Activated T-cell treated with anti-CD3 and anti-CD28 coated beads for 48 hours (primary cell): ENCODE data around the gene KRTAP5-7.
A peak's percentile ranks its signal among the peaks of the same experiment; 100 is the strongest.
"Not testable (repeated sequence)": the region's sequence is repeated elsewhere in the genome, so short reads cannot be mapped to it uniquely, and the experiment has no call there.

Experiments used
- DNase-seq: peaks from one replicate; pipeline ENCODE4 v3.0.0-alpha.2; 2020; ENCODE audit warnings: low read depth

Gene KRTAP5-7, protein sequence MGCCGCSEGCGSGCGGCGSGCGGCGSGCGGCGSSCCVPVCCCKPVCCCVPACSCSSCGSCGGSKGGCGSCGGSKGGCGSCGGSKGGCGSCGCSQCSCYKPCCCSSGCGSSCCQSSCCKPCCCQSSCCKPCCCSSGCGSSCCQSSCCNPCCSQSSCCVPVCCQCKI

DNA sequence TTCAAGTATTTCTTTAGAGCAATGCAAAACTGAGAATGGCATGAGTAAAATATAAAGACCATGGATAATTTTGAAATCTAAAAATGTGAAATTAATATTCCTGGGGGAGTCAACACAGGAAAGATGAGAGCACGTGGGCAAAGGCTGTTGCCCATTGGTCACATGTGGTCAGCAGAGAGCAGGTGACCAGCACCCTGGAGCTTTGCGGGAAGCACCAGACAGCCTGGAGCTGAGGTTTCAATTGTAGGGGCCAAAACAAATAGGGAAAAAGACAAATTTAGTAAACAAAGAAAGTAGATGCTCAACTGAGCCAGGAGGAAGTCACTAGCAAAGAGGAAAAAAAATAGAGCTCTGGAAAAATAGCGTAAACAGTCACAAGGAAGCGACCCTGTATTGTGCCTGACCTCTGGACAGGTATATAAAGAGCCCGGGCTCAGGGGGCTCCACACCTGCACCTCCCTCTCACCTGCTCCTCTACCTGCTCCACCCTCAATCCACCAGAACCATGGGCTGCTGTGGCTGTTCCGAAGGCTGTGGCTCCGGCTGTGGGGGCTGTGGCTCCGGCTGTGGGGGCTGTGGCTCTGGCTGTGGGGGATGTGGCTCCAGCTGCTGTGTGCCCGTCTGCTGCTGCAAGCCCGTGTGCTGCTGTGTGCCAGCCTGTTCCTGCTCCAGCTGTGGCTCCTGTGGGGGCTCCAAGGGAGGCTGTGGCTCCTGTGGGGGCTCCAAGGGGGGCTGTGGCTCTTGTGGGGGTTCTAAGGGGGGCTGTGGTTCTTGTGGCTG, at the start of gene KRTAP5-7:
KRTAP5-7 (plus strand) TSS at position 472 of the 780 bp plus-strand sequence; CDS start at position 506, 34 bp downstream.
- not testable (repeated sequence) for DNase-seq

DNA sequence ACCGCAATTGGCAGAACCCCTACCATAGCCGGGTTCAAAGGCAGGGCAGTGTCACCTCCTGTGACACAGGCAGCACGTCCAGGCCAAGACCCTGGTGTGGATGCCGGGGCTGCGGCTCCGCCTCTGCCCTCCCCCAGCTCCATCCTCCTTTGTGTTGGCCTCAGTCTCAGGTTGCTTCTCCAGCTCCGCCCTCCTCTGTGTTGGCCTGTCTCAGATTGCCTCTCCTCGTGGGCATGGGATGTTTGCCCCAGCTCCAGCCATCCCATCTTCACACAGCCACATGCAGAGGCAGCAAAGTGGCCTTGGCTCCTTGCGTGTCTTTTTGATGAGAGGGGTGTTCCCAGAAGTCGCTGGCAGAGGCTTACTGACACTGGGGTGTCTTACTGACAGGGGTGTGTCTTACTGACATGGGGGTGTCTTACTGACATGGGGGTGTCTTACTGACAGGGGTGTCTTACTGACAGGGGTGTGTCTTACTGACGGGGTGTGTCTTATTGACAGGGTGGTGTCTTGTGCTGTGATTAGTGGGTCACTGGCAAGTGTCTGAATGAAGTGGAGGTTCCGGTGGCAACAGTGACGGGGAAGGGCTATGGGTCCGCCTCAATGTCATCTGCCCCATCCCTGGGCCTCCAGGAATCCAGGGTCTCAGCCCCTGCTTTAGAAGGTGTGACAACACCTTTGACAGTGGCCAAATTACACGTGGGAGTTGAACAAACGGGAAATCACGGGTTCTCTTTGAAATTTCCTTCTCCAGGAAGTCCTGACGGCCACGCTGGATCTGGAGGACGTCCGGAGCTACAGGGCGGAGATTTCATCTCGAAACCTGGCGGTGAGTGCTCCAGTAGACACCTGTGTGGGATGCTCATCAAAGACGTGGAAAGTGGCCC, 49.2 kb upstream of the KRTAP5-7 start:
- no peak for DNase-seq

DNA sequence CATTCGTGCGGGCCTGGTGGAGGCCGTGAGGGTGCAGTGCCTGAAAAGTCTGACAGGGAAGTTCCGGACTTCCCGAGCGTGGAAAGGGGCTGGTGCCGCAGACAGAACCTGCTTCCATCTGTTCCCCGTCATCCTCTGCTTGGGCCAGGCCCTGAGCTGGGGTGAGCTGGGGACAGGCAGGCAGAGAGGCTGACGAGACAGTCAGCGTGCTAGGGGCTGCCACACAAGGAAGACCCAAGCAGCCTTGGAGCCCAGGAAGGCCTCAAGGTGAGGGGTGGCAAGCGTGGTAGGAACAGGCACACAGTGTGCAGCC, 48.6 kb upstream of the KRTAP5-7 start:
- no peak for DNase-seq

DNA sequence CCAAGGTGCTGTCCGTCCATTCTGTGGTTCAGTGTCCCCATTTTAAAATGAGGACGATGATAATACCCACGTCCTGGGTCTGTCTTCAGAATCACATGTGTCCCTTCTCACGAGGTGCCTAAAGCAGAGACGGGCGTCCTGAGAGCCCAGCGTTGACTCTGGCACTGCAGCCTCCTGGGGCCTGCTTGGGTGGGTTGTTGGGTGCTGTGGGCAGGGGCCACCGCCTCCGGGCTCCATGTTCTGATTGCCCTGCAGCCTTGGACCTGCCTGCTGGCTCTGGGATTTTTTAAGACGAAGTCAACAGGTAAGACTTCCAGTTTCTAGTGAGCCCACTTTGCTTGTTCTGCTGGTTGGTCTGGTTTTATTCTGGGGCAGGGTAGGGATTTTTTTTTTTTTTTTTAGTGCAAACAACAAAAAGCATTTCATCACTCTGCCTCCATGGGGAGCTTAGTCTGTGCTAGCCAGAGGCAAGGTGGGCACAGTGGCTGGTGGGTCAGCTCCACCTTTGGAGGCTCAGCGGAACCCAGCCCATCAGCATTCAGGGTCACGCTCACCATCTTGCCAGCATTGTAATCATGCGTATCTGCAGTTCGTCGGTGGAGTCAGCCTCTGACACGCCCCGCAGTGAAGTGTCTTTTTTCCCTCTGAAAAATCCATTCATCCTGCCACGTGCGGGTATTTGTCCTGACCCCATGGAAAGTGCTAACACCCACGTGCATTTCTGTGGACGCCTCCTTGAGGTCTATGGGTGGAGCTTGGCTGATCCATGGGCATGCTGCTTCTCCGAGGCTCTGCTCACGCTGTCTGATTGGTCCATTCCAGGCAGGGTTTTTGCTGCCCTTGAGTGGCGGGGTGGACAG, 45.7 kb upstream of the KRTAP5-7 start:
- no peak for DNase-seq

GRCh38 chr11:71482216-71482615, 44.9 kb upstream of the KRTAP5-7 start:
- DNase-seq: no peak

GRCh38 chr11:71482746-71483364, 44.2 kb upstream of the KRTAP5-7 start:
- no peak for DNase-seq

GRCh38 chr11:71483692-71484091, 43.4 kb upstream of the KRTAP5-7 start:
- no peak for DNase-seq

DNA sequence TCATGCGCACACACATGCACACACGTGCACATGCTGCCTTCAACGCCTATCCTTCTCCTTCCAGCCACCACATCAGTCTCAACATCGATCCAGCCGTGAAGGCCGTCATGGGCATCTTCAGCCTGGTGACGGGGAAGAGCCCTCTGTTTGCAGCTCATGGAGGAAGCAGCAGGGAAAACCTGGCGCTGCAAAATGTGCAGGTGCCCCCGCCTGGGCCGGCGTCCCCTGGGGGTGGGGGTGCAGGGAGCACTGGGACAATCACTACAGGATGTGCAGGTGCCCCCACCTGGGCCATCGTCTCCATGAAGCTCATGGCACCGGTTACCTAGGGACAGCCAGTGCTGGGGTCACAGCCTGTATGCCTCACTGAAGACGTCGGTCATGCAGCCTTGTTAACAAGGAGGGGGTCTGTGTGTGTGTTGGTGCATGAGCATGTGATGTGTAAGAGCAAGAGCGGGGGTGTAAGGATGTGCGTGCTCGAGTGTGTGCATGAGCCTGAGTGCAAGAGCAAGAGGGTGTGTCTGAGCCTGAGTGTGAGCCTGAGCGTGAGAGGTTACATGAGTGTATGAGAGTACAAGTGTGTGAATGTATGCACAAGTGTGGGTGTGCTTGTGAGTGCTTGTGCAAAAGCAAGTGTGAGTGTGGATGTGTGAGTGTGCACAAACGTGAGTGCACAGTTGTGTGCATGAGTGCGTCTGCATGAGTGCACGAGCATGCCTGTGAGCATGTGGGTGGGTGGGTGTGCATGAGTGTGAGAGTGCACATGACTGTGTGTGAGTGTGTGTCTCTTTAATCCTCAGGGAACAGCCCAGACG, 42.6 kb upstream of the KRTAP5-7 start:
- no peak for DNase-seq

DNA sequence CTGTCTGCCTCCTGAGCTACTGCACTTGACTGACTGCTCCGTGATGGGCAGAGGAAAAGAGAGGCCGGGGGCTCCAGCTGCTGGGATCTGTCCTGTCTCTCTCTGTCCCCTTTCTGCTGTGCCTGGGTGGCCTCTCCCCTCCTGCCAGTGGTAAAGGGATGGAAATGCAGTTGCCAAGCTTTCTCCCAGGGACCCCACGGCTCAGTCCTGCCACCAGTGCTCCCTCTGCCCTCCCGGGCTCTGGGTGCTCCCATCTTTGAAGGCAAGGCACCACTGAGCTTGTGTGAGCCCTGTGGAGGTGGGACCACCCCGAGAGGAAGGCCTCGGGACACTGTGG, 42.0 kb upstream of the KRTAP5-7 start:
- no peak for DNase-seq

DNA sequence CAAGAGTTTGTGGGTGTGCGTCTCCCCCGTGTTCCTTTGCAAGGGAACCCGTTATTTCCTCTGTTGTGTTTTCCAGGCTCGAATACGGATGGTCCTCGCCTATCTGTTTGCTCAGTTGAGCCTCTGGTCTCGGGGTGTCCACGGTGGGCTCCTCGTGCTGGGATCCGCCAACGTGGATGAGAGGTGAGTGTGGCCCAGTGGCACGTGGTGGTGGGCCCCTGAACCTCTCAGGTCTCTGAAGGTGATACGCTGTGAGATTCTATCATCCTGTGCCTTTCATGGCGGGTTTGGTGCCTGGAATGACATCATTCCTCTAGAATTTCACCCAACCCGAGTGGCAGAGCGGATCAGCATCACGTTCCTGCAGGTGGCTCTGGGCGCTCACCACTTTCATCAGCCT, 41.6 kb upstream of the KRTAP5-7 start:
- DNase-seq: no peak

GRCh38 chr11:71486320-71486719, 40.7 kb upstream of the KRTAP5-7 start:
- DNase-seq: no peak

DNA sequence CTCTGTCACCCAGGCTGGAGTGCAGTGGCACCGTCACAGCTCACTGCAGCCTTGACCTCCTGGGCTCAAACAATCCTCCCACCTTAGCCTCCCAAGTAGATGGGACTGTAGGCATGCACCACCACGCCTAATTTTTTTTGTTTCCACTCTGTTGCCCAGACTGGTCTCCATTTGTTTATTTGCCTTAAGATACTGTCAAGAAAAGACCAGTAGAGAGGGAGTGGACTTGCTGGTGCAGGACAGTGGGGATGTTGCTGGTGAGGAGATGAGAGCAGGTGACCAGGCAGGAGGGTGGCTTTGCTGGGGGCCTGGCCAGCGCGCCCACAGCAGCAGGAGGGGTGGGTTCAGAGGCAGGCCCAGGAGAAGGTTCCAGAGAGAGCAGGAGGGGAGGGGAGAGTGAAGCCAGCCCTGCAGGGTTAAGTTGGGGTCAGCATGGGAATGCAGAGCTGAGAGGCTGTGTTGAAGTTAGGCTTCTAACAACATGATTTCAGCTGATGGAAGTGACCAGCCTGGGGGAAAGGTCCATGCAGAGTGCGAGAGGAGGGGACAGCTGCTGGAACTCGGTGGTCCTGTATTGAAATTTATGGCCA, 38.3 kb upstream of the KRTAP5-7 start:
- DNase-seq: no peak

DNA sequence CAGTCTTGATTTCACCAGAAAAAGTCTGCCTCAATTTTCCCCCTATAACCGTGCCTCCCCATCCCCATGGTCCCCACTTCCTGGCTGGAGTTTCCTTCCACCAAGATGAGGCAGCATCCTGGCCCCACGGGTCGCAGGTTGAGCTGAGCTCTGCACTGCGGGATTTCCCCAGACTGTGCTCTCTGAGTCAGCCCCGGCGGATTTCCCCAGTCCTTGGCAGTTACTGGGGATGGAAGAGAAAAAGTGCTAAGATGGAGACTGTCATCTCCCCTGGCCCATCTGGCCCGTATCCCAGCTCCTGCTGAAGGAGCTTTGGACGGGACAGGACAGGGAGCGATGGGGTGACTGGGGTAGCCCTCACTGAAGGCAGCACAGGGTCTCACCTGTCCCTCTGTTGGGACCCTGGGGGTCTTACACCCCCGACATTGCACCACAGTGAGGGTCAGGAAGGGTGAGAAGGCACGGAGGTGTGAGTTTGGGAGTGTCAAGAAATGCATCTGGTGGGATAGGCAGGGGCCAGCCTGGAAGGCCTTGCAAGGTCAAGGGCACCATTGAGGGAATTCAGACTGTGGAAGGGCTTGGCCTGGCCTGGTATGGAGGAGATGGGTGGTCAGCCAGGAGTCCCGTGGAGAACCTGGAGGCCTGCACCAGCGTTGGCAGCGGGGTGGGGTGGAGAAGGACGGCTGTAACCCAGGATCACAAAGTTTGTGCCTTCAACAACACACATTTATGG, 37.6 kb upstream of the KRTAP5-7 start:
- peak; percentile 57 for DNase-seq

DNA sequence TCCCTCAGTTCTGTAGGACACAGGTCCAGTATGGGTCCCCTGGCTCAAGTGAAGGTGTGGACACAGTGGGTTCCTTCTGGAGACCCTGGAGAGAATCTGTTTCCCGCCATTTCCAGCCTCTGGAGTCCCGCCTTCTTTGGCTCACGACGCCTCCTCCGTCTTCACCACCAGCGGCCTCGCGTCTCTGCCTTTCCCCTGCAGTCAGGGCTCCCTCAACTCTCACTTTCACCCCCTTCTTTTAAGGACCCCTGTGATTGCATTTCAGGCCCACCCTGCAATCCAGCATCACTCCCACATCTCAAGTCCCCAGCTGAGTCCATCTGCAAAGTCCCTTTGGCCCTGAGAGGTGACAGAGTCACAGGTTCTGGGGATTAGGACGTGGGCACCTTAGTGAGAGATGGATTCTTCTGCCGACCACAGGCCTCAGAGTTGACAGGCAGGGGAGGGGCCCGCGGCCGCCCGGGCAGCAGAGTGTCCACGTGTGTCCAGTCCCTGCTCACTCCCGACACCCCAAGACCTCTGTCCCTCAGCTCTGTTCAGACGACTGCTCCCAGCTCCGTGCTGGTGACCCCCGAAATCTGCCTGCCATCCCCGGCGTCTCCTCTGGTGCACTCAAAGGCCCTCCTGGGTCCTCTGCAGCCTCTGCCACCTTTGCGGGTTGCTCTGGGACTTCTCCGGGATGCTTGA, 36.9 kb upstream of the KRTAP5-7 start:
- DNase-seq: no peak

- no peak for DNase-seq
These were observed 36.2 kb upstream of the KRTAP5-7 start for GRCh38 chr11:71490731-71491390.

DNA sequence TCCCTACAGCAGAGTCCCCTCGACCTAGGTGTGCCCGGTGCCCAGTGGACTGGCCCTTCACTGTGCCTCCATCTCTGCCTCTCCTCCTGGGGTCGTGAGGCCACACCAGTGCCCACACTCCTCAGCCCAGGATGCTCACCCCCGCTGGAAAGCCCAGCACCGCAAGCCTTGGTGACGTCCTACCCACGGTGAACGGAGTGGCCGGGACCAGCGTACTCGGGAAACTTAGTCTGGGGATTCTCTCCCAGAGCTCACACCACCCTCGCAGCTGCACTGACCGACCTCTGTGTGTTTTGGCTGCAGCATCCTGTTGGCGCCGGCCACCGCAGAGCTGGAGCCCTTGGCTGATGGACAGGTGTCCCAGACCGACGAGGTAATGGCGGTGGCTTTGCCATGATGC, 35.5 kb upstream of the KRTAP5-7 start:
- DNase-seq: no peak

GRCh38 chr11:71491940-71492339, 35.1 kb upstream of the KRTAP5-7 start:
- no peak for DNase-seq
